NCI-H146 treated with DMSO at 0.1 percent for 48 hours (cell line): Measurements from ENCODE around the gene PDZK1IP1.
"Not testable (repeated sequence)": the region's sequence is repeated elsewhere in the genome, so short reads cannot be mapped to it uniquely, and the experiment has no call there.

Experiments used
- DNase-seq: peaks from one replicate; lab custom pipeline; 2025; ENCODE audit not compliant: unreplicated experiment; lab: John Stamatoyannopoulos, UW

Gene PDZK1IP1

GRCh38 chr1:47181955-47182675 lies 7.7 kb downstream of the PDZK1IP1 start:
- no peak for DNase-seq

- no peak for DNase-seq
Measured at GRCh38 chr1:47181095-47181954, 8.5 kb downstream of the PDZK1IP1 start.

GRCh38 chr1:47180603-47181094 lies 9.2 kb downstream of the PDZK1IP1 start:
- DNase-seq, result no peak

- no peak for DNase-seq
Measured at GRCh38 chr1:47179988-47180563, 9.8 kb downstream of the PDZK1IP1 start.

GRCh38 chr1:47179017-47179987 lies 10.5 kb downstream of the PDZK1IP1 start:
- DNase-seq, result peak; percentile 10

GRCh38 chr1:47178654-47179016 lies 11.2 kb downstream of the PDZK1IP1 start:
- DNase-seq, result no peak

- DNase-seq, result no peak
Measured at GRCh38 chr1:47178020-47178419, 11.8 kb downstream of the PDZK1IP1 start.

- no peak for DNase-seq
Measured at GRCh38 chr1:47175227-47175934, 14.5 kb downstream of the PDZK1IP1 start.

- no peak for DNase-seq
Measured at GRCh38 chr1:47174656-47175020, 15.2 kb downstream of the PDZK1IP1 start.

GRCh38 chr1:47172782-47173181 lies 17.1 kb downstream of the PDZK1IP1 start:
- no peak for DNase-seq

GRCh38 chr1:47164552-47164951 lies 25.3 kb downstream of the PDZK1IP1 start:
- no peak for DNase-seq

GRCh38 chr1:47161298-47162040 lies 28.4 kb downstream of the PDZK1IP1 start:
- DNase-seq, result no peak

- no peak for DNase-seq
Measured at GRCh38 chr1:47160716-47161115, 29.1 kb downstream of the PDZK1IP1 start.

GRCh38 chr1:47157957-47158356 lies 31.9 kb downstream of the PDZK1IP1 start:
- DNase-seq, result not testable (repeated sequence)

GRCh38 chr1:47156457-47156856 lies 33.4 kb downstream of the PDZK1IP1 start:
- DNase-seq, result not testable (repeated sequence)

- DNase-seq, result not testable (repeated sequence)
Measured at GRCh38 chr1:47149162-47149561, 40.7 kb downstream of the PDZK1IP1 start.

GRCh38 chr1:47147047-47147785 lies 42.6 kb downstream of the PDZK1IP1 start:
- DNase-seq, result no peak

- DNase-seq, result not testable (repeated sequence)
Measured at GRCh38 chr1:47146495-47146894, 43.3 kb downstream of the PDZK1IP1 start.

GRCh38 chr1:47143654-47144053 lies 46.2 kb downstream of the PDZK1IP1 start:
- DNase-seq, result not testable (repeated sequence)
